ENCODE data around the gene SH3PXD2A. TPM values are rescaled to one million over a fixed set of nuclear protein-coding genes. Genes with fewer than 3 reads are reported as not detected.

SH3PXD2A gene
- total and polyA plus RNA-seq, 10 of the 15 experiments (the other 5 are each of a cell fraction or from before 2014, with no cell fraction given), result 0.63 to 14.0 (median 4.4) TPM

DNA sequence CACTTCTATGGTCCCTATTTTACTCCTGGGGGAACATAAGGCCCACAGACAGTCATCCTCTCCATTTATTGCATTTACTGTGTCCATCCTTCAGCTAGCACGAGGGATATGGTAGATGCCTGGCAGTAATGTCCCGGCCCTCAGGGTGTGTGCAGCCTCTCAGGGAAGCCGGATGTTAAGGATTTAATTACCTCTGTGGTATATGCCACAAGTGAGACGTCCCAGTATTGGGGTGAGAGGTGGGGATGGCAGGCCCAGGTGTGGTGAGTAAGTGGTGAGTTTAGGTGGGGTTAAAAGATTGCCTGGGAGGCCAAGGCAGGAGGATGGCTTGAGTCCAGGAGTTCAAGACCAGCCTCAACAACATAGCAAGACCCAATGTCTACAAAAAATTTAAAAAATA, 144.9 kb downstream of the SH3PXD2A start:
- ChIA-PET CTCF (interaction anchor here (0.6 to 6.9 kb wide), 12 partner anchors 11 to 564 kb away, joined by 3 to 120 read pairs (median 4); no protein-coding TSS in a partner anchor), POLR2A (interaction anchor here (0.9 kb wide), 1 partner anchor 23 kb away, joined by 3 read pairs; no protein-coding TSS in a partner anchor), SMC1A (ENCODE audit: uncharacterized antibody, unreplicated experiment) (interaction anchor here (0.7 to 6.7 kb wide), 6 partner anchors 24 to 174 kb away, joined by 3 to 50 read pairs (median 6); no protein-coding TSS in a partner anchor), RAD21 (ENCODE audit: unreplicated experiment) (interaction anchor here (0.6 to 4.1 kb wide), 2 partner anchors 65 to 175 kb away, joined by 4 to 45 read pairs; no protein-coding TSS in a partner anchor)
- intact Hi-C loops (cut with micrococcal nuclease; ENCODE audit: unreplicated experiment) (loop anchor here (5.0 kb wide), 1 partner anchor 497 kb away; no protein-coding TSS in a partner anchor), in situ Hi-C loops (cut with MboI) (loop anchor here (5.0 to 10.0 kb wide), 2 partner anchors 152 to 494 kb away; no protein-coding TSS in a partner anchor)
- Histone ChIP-seq H2AFZ (ENCODE audit: control insufficient read depth, low read depth, low read length) (no peak overlapping the region), H3K4me3 (no peak overlapping the region), H3K9ac (ENCODE audit: control insufficient read depth, insufficient read depth, low read length) (no peak overlapping the region), H3K36me3 (ENCODE audit: control insufficient read depth in 2 of 2, insufficient read depth in 2 of 2, low read length in 1 of 2) (no peaks in the 10 kb centered on the region), H3K27ac (ENCODE audit: control insufficient read depth, insufficient read depth) (no peak overlapping the region), H3K27me3 (replicated peaks in 1 of 2; ENCODE audit: control insufficient read depth in 2 of 2, insufficient read depth in 2 of 2, low read length in 1 of 2) (no peaks in the 10 kb centered on the region; a peak in 1 of 4 replicates), H3K4me2 (ENCODE audit: control insufficient read depth, insufficient read depth) (no peak overlapping the region), H3K4me1 (ENCODE audit: control insufficient read depth, insufficient read depth, low read length) (no peaks in the 10 kb centered on the region), H4K20me1 (ENCODE audit: control insufficient read depth, insufficient read depth) (no peaks in the 10 kb centered on the region; the same call in 1 of the 2 replicates), H3K79me2 (ENCODE audit: control insufficient read depth, insufficient read depth, low read length) (no peaks in the 10 kb centered on the region), H3K9me3 (replicated peaks; ENCODE audit: control insufficient read depth, insufficient read depth, low read length) (no peaks in the 10 kb centered on the region)
- no TSS peak for BruUV-seq (replicated peaks)
- FAIRE-seq (no peak), ATAC-seq (no peak), DNase-seq (ENCODE audit: low read depth, low spot score) (no peak)
- WGBS (ENCODE audit: insufficient coverage, insufficient replicate concordance, low lambda C conversion rate, missing lambda C conversion rate), result 4% methylated on average over 4 of the region's 4 CpGs
- TF ChIP-seq RFX5 (IDR thresholded peaks at IDR 0.05; ENCODE audit: low read depth, low read length) (no peak), HDAC2 (IDR thresholded peaks at IDR 0.05) (no peak), ZNF207 (IDR thresholded peaks at IDR 0.05; ENCODE audit: borderline replicate concordance) (no peak), MLLT1 (IDR thresholded peaks at IDR 0.05) (no peak)
- TF ChIP-seq, protein P1, sequence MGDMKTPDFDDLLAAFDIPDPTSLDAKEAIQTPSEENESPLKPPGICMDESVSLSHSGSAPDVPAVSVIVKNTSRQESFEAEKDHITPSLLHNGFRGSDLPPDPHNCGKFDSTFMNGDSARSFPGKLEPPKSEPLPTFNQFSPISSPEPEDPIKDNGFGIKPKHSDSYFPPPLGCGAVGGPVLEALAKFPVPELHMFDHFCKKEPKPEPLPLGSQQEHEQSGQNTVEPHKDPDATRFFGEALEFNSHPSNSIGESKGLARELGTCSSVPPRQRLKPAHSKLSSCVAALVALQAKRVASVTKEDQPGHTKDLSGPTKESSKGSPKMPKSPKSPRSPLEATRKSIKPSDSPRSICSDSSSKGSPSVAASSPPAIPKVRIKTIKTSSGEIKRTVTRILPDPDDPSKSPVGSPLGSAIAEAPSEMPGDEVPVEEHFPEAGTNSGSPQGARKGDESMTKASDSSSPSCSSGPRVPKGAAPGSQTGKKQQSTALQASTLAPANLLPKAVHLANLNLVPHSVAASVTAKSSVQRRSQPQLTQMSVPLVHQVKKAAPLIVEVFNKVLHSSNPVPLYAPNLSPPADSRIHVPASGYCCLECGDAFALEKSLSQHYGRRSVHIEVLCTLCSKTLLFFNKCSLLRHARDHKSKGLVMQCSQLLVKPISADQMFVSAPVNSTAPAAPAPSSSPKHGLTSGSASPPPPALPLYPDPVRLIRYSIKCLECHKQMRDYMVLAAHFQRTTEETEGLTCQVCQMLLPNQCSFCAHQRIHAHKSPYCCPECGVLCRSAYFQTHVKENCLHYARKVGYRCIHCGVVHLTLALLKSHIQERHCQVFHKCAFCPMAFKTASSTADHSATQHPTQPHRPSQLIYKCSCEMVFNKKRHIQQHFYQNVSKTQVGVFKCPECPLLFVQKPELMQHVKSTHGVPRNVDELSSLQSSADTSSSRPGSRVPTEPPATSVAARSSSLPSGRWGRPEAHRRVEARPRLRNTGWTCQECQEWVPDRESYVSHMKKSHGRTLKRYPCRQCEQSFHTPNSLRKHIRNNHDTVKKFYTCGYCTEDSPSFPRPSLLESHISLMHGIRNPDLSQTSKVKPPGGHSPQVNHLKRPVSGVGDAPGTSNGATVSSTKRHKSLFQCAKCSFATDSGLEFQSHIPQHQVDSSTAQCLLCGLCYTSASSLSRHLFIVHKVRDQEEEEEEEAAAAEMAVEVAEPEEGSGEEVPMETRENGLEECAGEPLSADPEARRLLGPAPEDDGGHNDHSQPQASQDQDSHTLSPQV (IDR thresholded peaks at IDR 0.05), result no peak
- TF ChIP-seq, protein P2, sequence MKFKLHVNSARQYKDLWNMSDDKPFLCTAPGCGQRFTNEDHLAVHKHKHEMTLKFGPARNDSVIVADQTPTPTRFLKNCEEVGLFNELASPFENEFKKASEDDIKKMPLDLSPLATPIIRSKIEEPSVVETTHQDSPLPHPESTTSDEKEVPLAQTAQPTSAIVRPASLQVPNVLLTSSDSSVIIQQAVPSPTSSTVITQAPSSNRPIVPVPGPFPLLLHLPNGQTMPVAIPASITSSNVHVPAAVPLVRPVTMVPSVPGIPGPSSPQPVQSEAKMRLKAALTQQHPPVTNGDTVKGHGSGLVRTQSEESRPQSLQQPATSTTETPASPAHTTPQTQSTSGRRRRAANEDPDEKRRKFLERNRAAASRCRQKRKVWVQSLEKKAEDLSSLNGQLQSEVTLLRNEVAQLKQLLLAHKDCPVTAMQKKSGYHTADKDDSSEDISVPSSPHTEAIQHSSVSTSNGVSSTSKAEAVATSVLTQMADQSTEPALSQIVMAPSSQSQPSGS (IDR thresholded peaks at IDR 0.05; ENCODE audit: low read length), result no peak
- TF ChIP-seq, protein P3, sequence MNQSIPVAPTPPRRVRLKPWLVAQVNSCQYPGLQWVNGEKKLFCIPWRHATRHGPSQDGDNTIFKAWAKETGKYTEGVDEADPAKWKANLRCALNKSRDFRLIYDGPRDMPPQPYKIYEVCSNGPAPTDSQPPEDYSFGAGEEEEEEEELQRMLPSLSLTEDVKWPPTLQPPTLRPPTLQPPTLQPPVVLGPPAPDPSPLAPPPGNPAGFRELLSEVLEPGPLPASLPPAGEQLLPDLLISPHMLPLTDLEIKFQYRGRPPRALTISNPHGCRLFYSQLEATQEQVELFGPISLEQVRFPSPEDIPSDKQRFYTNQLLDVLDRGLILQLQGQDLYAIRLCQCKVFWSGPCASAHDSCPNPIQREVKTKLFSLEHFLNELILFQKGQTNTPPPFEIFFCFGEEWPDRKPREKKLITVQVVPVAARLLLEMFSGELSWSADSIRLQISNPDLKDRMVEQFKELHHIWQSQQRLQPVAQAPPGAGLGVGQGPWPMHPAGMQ (IDR thresholded peaks at IDR 0.05; ENCODE audit: borderline replicate concordance), result no peak

All from GM12878 (cell line).